ENCODE measurements around the gene SMIM22.

Gene SMIM22

DNA sequence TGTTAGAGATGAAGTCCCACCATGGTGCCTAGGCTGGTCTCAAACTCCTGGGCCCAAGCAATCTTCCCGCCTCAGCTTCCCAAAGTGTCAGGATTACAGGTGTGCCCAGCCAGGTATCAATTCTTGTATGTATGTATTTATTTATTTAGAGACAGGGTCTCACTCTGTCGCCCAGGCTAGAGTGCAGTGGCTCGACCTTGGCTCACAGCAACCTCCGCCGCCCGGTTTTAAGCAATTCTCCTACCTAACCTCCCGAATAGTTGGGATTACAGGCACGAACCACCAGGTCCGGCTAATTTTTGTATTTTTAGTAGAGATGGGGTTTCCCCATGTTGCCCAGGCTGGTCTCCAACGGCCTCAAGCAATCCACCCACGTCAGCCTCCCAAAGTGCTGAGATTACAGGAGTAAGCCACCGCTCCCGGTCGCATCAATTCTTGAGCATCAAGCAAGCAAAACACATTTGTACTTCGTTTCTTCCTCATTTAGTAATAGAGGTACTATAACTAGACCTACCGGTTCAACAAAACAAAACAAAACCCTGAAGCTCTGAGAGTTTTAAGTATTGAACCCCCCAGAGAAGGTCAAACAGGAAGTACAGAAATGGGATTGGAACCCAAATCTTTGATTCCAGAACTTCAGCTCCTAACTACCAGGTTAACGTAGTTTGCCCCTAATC is 27.2 kb upstream of the SMIM22 start:
- no peak for DNase-seq (ENCODE audit: extremely low spot score)
- ChIA-PET POLR2A (interaction anchor here (1.0 to 3.1 kb wide), 10 partner anchors 12 to 177 kb away, joined by 3 to 19 read pairs (median 4); partner anchors contain the start of genes ANKS3, DNAAF8, ROGDI and SEPTIN12), CTCF (no interaction called here)
- no peak for TF ChIP-seq FOXK2 (IDR thresholded peaks at IDR 0.05)
- TF ChIP-seq NFRKB (IDR thresholded peaks at IDR 0.05): no peak
- TF ChIP-seq HDGF (IDR thresholded peaks at IDR 0.05; ENCODE audit: borderline replicate concordance): no peak
- no peak for TF ChIP-seq SUZ12 (IDR thresholded peaks at IDR 0.05)
- no peak for TF ChIP-seq ARNT (IDR thresholded peaks at IDR 0.05)
- TF ChIP-seq FOXM1 (IDR thresholded peaks at IDR 0.05; ENCODE audit: borderline replicate concordance): no peak
- TF ChIP-seq SP1 (IDR thresholded peaks at IDR 0.05): no peak
- TF ChIP-seq FOXA1 (IDR thresholded peaks at IDR 0.05): no peak
- TF ChIP-seq TARDBP (IDR thresholded peaks at IDR 0.05): no peak

GRCh38 chr16:4768549-4769305 is 26.4 kb upstream of the SMIM22 start:
- ChIA-PET CTCF (interaction anchor here (0.7 kb wide), 1 partner anchor 29 kb away, joined by 3 read pairs; no protein-coding TSS in a partner anchor), POLR2A (interaction anchor here (1.0 to 3.1 kb wide), 11 partner anchors 11 to 176 kb away, joined by 3 to 19 read pairs (median 4); partner anchors contain the start of genes ANKS3, DNAAF8, NUDT16L1 and ROGDI)
- DNase-seq (ENCODE audit: extremely low spot score): peak; percentile 95
- no peak for TF ChIP-seq BHLHE40 (IDR thresholded peaks at IDR 0.05; ENCODE audit: borderline replicate concordance)
- TF ChIP-seq ELF4 (IDR thresholded peaks at IDR 0.05): peak; percentile 52

GRCh38 chr16:4769306-4769638 is 25.9 kb upstream of the SMIM22 start:
- ChIA-PET POLR2A (interaction anchor here (1.4 to 3.1 kb wide), 6 partner anchors 17 to 153 kb away, joined by 3 to 19 read pairs (median 4); partner anchors contain the start of genes ANKS3, DNAAF8, NUDT16L1 and ROGDI), CTCF (interaction anchor here (0.7 kb wide), 1 partner anchor 30 kb away, joined by 3 read pairs; no protein-coding TSS in a partner anchor)
- no peak for TF ChIP-seq BHLHE40 (IDR thresholded peaks at IDR 0.05; ENCODE audit: borderline replicate concordance)
- TF ChIP-seq ZNF384 (IDR thresholded peaks at IDR 0.05): no peak
- no peak for DNase-seq (ENCODE audit: extremely low spot score)

GRCh38 chr16:4771646-4772045 is 23.5 kb upstream of the SMIM22 start:
- ChIA-PET POLR2A (interaction anchor here (0.6 kb wide), 1 partner anchor 25 kb away, joined by 3 read pairs; no protein-coding TSS in a partner anchor), CTCF (no interaction called here)
- TF ChIP-seq SP1 (IDR thresholded peaks at IDR 0.05) (no peak), ELF4 (IDR thresholded peaks at IDR 0.05) (no peak), LEF1 (IDR thresholded peaks at IDR 0.05; ENCODE audit: borderline replicate concordance) (no peak), ZNF384 (IDR thresholded peaks at IDR 0.05) (no peak), TARDBP (IDR thresholded peaks at IDR 0.05) (no peak), BHLHE40 (IDR thresholded peaks at IDR 0.05; ENCODE audit: borderline replicate concordance) (no peak), HDGF (IDR thresholded peaks at IDR 0.05; ENCODE audit: borderline replicate concordance) (no peak), NFRKB (IDR thresholded peaks at IDR 0.05) (no peak), SUZ12 (IDR thresholded peaks at IDR 0.05) (no peak), FOXA1 (IDR thresholded peaks at IDR 0.05) (no peak), L3MBTL2 (conservative IDR thresholded peaks at IDR 0.05) (no peak), FOXM1 (IDR thresholded peaks at IDR 0.05; ENCODE audit: borderline replicate concordance) (no peak), CTBP1 (IDR thresholded peaks at IDR 0.05; ENCODE audit: borderline replicate concordance) (no peak), ARNT (IDR thresholded peaks at IDR 0.05) (no peak)
- TF ChIP-seq, protein P1, sequence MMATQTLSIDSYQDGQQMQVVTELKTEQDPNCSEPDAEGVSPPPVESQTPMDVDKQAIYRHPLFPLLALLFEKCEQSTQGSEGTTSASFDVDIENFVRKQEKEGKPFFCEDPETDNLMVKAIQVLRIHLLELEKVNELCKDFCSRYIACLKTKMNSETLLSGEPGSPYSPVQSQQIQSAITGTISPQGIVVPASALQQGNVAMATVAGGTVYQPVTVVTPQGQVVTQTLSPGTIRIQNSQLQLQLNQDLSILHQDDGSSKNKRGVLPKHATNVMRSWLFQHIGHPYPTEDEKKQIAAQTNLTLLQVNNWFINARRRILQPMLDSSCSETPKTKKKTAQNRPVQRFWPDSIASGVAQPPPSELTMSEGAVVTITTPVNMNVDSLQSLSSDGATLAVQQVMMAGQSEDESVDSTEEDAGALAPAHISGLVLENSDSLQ (IDR thresholded peaks at IDR 0.05): no peak
- no peak for DNase-seq (ENCODE audit: extremely low spot score)

DNA sequence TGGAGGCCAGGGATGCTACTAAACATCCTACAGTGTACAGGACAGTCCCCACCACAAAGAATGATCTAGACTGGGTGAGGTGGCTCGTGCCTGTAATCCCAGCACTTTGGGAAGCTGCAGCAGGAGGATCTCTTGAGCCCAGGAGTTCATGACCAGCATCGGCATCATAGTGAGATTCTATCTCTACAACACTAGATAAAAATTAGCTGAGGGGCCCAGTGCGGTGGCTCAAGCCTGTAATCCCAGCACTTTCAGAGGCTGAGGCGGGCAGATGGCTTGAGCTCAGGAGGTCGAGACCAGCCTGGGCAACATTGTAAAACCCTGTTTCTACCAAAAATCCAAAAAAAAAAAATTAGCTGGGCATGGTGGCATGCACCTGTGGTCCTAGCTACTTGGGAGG is 22.8 kb upstream of the SMIM22 start:
- DNase-seq (ENCODE audit: extremely low spot score): no peak
- ChIA-PET CTCF (no interaction called here), POLR2A (no interaction called here)
- TF ChIP-seq ZNF384 (IDR thresholded peaks at IDR 0.05) (no peak), CTBP1 (IDR thresholded peaks at IDR 0.05; ENCODE audit: borderline replicate concordance) (no peak), HDGF (IDR thresholded peaks at IDR 0.05; ENCODE audit: borderline replicate concordance) (no peak), ELF4 (IDR thresholded peaks at IDR 0.05) (no peak), BHLHE40 (IDR thresholded peaks at IDR 0.05; ENCODE audit: borderline replicate concordance) (no peak), L3MBTL2 (conservative IDR thresholded peaks at IDR 0.05) (no peak), FOXA1 (IDR thresholded peaks at IDR 0.05) (no peak), SUZ12 (IDR thresholded peaks at IDR 0.05) (no peak), FOXM1 (IDR thresholded peaks at IDR 0.05; ENCODE audit: borderline replicate concordance) (no peak), TARDBP (IDR thresholded peaks at IDR 0.05) (no peak), NFRKB (IDR thresholded peaks at IDR 0.05) (no peak), SP1 (IDR thresholded peaks at IDR 0.05) (no peak), ARNT (IDR thresholded peaks at IDR 0.05) (no peak), LEF1 (IDR thresholded peaks at IDR 0.05; ENCODE audit: borderline replicate concordance) (no peak), FOXK2 (IDR thresholded peaks at IDR 0.05) (no peak)

GRCh38 chr16:4775005-4775404 is 20.2 kb upstream of the SMIM22 start:
- no peak for TF ChIP-seq CTBP1 (IDR thresholded peaks at IDR 0.05; ENCODE audit: borderline replicate concordance)
- no peak for TF ChIP-seq FOXM1 (IDR thresholded peaks at IDR 0.05; ENCODE audit: borderline replicate concordance)
- no peak for TF ChIP-seq HDGF (IDR thresholded peaks at IDR 0.05; ENCODE audit: borderline replicate concordance)
- no peak for TF ChIP-seq SP1 (IDR thresholded peaks at IDR 0.05)
- no peak for TF ChIP-seq ELF4 (IDR thresholded peaks at IDR 0.05)
- TF ChIP-seq LEF1 (IDR thresholded peaks at IDR 0.05; ENCODE audit: borderline replicate concordance): no peak
- no peak for TF ChIP-seq ZNF384 (IDR thresholded peaks at IDR 0.05)
- no peak for TF ChIP-seq ARNT (IDR thresholded peaks at IDR 0.05)
- no peak for TF ChIP-seq NFRKB (IDR thresholded peaks at IDR 0.05)
- no peak for TF ChIP-seq TARDBP (IDR thresholded peaks at IDR 0.05)
- TF ChIP-seq FOXK2 (IDR thresholded peaks at IDR 0.05): no peak
- no peak for TF ChIP-seq SUZ12 (IDR thresholded peaks at IDR 0.05)
- no peak for TF ChIP-seq L3MBTL2 (conservative IDR thresholded peaks at IDR 0.05)
- TF ChIP-seq, protein P1 (IDR thresholded peaks at IDR 0.05): no peak
- no peak for TF ChIP-seq FOXA1 (IDR thresholded peaks at IDR 0.05)
- ChIA-PET POLR2A (no interaction called here), CTCF (no interaction called here)
- DNase-seq (ENCODE audit: extremely low spot score): no peak
